SIG-M5 (cell line): Measurements from ENCODE around the gene DHODH.
"Not testable (repeated sequence)": the region's sequence is repeated elsewhere in the genome, so short reads cannot be mapped to it uniquely, and the experiment has no call there.

ENCODE experiments used
- DNase-seq: peaks from one replicate; lab custom pipeline; 2025; lab: John Stamatoyannopoulos, UW

The DHODH gene

GRCh38 chr16:72008424-72009216, at the start of gene DHODH:
DHODH (plus strand) TSS chr16:72008744; CDS start chr16:72008765, 21 bp downstream.
- peak; percentile 83 for DNase-seq

GRCh38 chr16:71961066-71962039, 47.2 kb upstream of the DHODH start:
- DNase-seq, result no peak

GRCh38 chr16:71963125-71963875, 45.2 kb upstream of the DHODH start:
- no peak for DNase-seq

DNA sequence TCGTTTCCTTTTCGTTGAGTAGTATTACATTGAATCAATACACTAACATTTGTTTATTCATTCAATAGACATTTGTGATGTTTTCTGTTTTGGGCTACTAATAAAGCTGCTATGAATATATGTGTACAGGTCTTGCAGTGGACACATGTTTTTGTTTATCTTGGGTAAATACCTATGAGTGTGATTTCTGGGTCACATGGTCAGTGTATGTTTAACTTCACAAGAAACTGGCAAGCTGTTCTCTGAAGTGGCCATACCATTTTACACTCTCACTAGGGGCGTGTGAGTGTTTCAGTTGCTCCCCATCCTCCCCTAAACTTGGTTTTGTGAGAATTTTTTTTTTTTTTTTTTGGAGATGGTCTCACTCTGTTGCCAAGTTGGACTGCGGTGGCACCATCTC, 43.3 kb upstream of the DHODH start:
- no peak for DNase-seq

DNA sequence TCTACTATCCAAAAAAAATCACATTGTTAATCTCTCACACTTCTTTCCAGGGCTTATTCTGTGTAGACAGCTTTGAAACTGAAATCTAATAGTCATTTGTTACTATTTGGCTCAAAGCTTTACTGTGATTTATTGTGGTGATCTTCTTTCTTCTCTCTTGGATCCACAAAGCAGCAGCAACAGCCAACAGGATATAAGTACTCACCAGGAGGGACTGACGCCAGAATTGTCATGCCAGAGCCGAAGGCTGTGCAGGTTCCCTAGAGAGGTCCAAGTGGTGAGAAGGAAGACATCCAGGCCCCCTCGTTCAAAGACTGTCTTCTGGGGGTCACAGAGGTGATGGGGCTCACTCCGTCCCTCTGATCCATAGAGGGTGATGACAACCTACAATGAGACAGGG, 41.6 kb upstream of the DHODH start:
- DNase-seq, result no peak

DNA sequence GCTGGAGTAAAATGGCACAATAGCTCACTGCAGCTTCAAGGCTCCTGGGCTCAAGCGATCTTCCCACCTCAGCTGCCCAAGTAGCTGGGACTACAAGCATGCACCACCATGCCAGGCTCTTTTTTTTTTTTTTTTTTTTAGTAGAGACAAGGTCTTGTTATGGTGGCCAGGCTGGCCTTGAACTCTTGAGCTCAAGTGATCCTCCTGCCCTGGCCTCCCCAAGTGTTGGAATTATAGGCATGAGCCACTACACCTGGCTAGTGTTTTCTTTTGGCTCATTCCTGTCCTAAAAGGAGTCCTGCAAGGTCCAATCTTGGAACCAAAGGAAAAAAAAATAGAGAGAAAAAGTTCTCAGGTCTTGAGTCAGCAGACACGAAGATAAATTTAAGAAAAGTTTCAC, 39.2 kb upstream of the DHODH start:
- DNase-seq, result no peak

GRCh38 chr16:71971571-71971970, 37.0 kb upstream of the DHODH start:
- DNase-seq, result no peak

DNA sequence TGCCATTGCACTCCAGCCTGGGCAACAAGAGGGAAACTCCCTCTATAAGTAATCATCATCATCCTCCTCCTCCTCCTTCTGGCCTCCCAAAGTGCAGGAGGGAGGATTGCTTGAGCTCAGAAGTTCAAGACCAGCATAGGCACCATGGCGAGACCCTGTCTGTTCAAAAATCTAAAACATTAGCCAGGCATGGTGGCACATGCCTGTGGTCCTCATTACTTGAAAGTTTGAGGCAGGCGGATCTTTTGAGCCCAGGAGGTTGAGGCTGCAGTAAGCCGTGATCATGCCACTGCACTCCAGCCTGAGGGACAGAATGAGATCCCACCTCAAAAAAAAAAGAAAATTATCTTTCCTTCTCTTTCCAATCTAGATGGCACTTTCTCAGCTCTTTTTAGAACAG, 36.2 kb upstream of the DHODH start:
- DNase-seq, result no peak

DNA sequence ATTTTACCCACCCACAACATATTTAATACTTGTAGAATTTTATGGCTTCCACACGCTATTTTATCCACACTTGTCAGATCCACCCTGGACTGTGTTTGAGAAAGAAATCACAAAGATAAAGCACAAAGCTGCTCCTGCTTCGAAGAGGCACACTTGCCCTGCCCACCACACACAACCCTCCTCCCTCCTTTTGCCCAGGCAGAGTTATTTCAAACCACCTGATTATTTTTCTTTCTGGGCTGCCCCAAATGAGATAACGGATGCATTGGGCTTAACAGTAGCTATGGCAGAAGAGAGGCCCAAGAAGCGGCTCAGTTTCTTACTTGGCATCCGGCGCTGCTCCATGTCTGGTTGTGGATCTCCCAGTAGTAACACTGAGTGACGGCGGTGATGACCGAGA, 35.5 kb upstream of the DHODH start:
- no peak for DNase-seq

- no peak for DNase-seq
Observed at GRCh38 chr16:71974068-71974818, 34.3 kb upstream of the DHODH start.

GRCh38 chr16:71985262-71985974, 23.1 kb upstream of the DHODH start:
- no peak for DNase-seq

DNA sequence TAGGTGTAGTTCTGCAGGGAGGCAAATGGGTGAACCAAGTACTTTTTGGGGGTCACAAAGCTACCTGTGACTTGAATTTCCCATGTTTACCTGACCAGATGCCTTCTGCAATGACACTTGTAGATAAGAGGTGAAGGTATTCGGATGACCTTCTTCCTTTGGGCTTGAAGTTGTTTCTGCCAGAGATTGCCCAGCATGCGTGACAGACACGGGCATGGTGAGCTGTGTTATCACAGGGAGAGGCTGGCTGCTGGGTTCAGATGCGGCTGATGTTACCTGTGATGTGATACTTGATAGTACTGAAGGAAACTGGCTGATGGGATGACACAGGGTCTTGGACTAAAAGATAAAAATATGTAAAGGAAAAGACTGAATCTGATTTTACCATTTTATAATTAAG, 22.4 kb upstream of the DHODH start:
- no peak for DNase-seq

- no peak for DNase-seq
Observed at GRCh38 chr16:71995038-71995437, 13.5 kb upstream of the DHODH start.

DNA sequence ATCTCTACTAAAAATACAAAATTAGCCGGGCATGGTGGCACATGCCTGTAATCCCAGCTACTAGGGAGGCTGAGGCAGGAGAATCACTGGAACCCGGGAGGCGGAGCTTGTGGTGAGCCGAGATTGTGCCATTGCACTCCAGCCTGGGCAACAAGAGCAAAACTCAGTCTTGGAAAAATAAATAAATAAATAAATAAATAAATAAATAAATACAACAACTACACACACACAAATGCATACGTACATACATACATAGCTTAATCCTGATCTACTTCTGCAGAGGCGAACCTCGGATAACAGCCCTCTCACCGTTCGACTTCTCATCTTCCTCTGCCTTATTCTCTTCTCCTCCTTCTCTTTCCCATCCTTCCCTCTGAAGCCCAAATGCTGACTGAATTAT, 11.0 kb upstream of the DHODH start:
- DNase-seq, result not testable (repeated sequence)

GRCh38 chr16:72001180-72001874, 7.2 kb upstream of the DHODH start:
- DNase-seq, result no peak

- no peak for DNase-seq
Observed at GRCh38 chr16:72002619-72003018, 5.9 kb upstream of the DHODH start.

- DNase-seq, result not testable (repeated sequence)
Observed at GRCh38 chr16:72008065-72008423, 500 bp upstream of the DHODH start.

GRCh38 chr16:72009779-72010178, 1.2 kb downstream of the DHODH start:
- DNase-seq, result no peak

- DNase-seq, result no peak
Observed at GRCh38 chr16:72012607-72013006, 4.1 kb downstream of the DHODH start.

DNA sequence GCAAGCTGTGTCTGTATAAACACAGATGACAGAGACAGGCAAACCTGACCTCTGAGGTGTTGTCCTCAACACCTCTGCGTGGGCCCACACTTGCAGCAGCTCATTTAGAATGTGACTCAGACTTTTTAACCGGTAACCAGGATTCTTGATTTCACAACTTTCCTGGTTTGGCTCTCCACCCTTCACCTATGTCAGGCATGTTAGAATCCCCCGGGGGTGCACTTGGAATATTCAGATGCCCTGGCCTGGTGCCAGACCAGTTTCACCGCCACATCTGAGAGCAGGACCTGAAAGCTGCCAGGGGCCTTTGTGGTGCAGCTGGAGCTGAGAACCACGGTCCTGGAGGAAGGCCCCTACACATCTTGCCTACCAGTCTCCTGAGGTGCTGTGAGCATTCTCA, 4.8 kb downstream of the DHODH start:
- DNase-seq, result no peak
